Suprapubic skin (tissue), 4 donors: Measurements from ENCODE around the gene LSM6. TPM values are rescaled to one million over a fixed set of nuclear protein-coding genes. Genes with fewer than 3 reads are reported as not detected.

ENCODE experiments used
- DNase-seq, 2 donors: peaks; one replicate each; pipeline ENCODE4 v3.0.0-alpha.2; 2019; ENCODE audit warnings: low spot score in 2 of 2
- H3K27ac ChIP-seq: fragments of 200-600 bp; sonication (generic); one replicate; pipeline ENCODE4 v1.5.1; 2019
- H3K27me3 ChIP-seq: fragments of 200-600 bp; sonication (generic); one replicate; pipeline ENCODE4 v1.5.1; 2019
- H3K36me3 ChIP-seq: fragments of 200-600 bp; sonication (generic); one replicate; pipeline ENCODE4 v1.5.1; 2019
- H3K4me1 ChIP-seq: fragments of 200-600 bp; sonication (generic); one replicate; pipeline ENCODE4 v1.5.1; 2019
- H3K4me3 ChIP-seq: fragments of 200-600 bp; sonication (generic); one replicate; pipeline ENCODE4 v1.5.1; 2019; ENCODE audit warnings: mild to moderate bottlenecking
- H3K9me3 ChIP-seq: fragments of 200-600 bp; sonication (generic); one replicate; pipeline ENCODE4 v1.5.1; 2019
- CTCF ChIP-seq, 2 donors: fragments of 200-600 bp in 1 of 2; fragments of 450-650 bp in 1 of 2; sonication (generic) in 1 of 2; IDR thresholded peaks; one replicate each; pipeline ENCODE4 v1.5.1; 2016 to 2019; ENCODE audit warnings: antibody characterized with exemption in 2 of 2, mild to moderate bottlenecking in 1 of 2, moderate library complexity in 1 of 2
- EP300 ChIP-seq: sonication (generic); formaldehyde crosslinking; IDR thresholded peaks from one replicate; pipeline ENCODE4 v1.6.1; 2017; ENCODE audit warnings: antibody characterized with exemption
- POLR2A ChIP-seq, 2 donors: fragments of 450-650 bp; IDR thresholded peaks; one replicate each; pipeline ENCODE4 v1.6.1; 2017; ENCODE audit warnings: antibody characterized with exemption in 2 of 2, mild to moderate bottlenecking in 2 of 2, moderate library complexity in 2 of 2
- POLR2AphosphoS5 ChIP-seq, 3 donors: sonication (generic); formaldehyde crosslinking; IDR thresholded peaks; one replicate each; pipeline ENCODE4 v1.6.1; 2017; ENCODE audit warnings: antibody characterized with exemption in 3 of 3
- WGBS: methylation state at CpG from one replicate; pipeline ENCODE4 v1.1.5; 2018; 5-methylcytosine and 5-hydroxymethylcytosine counted together
- total RNA-seq, 4 donors: library from RNA; depleted of rRNA; stranded (reverse); fragments of >200 nt; gene quantifications; one replicate each; pipeline ENCODE4 v1.1.0, GENCODE V29; 2016

Gene LSM6
- total RNA-seq, 4 donors from 2014 or later = 14.7 to 30.2 (median 25.2) TPM

GRCh38 chr4:146143888-146144287 is 31.6 kb upstream of the LSM6 start:
- Histone ChIP-seq H3K27me3 (no peaks in the 10 kb centered on the region), H3K9me3 (no peaks in the 10 kb centered on the region), H3K4me3 (no peak overlapping the region), H3K4me1 (no peaks in the 10 kb centered on the region), H3K27ac (no peak overlapping the region), H3K36me3 (no peaks in the 10 kb centered on the region)
- DNase-seq = no peak
- WGBS = 91% methylated on average over 3 of the region's 3 CpGs
- TF ChIP-seq POLR2A (IDR thresholded peaks at IDR 0.05) (no peak), EP300 (no peak), POLR2AphosphoS5 (IDR thresholded peaks at IDR 0.05) (no peak), CTCF (IDR thresholded peaks at IDR 0.05) (no peak)

GRCh38 chr4:146146918-146147317 is 28.6 kb upstream of the LSM6 start:
- no peak overlapping the region for H3K4me3 ChIP-seq
- no peaks in the 10 kb centered on the region for H3K36me3 ChIP-seq
- no peak for DNase-seq
- H3K27ac ChIP-seq = no peak overlapping the region
- H3K4me1 ChIP-seq = no peaks in the 10 kb centered on the region
- TF ChIP-seq EP300 = no peak
- no peak for TF ChIP-seq POLR2A (IDR thresholded peaks at IDR 0.05)
- no peak for TF ChIP-seq POLR2AphosphoS5 (IDR thresholded peaks at IDR 0.05)
- no peak for TF ChIP-seq CTCF (IDR thresholded peaks at IDR 0.05)
- H3K9me3 ChIP-seq = no peaks in the 10 kb centered on the region
- no peaks in the 10 kb centered on the region for H3K27me3 ChIP-seq
- WGBS = 88% methylated on average over 3 of the region's 3 CpGs

- TF ChIP-seq POLR2AphosphoS5 (IDR thresholded peaks at IDR 0.05) (no peak), POLR2A (IDR thresholded peaks at IDR 0.05) (no peak), CTCF (IDR thresholded peaks at IDR 0.05) (no peak), EP300 (no peak)
- no peaks in the 10 kb centered on the region for H3K36me3 ChIP-seq
- no peaks in the 10 kb centered on the region for H3K27me3 ChIP-seq
- no peak overlapping the region for H3K4me3 ChIP-seq
- DNase-seq = no peak
- no peaks in the 10 kb centered on the region for H3K9me3 ChIP-seq
- no peak overlapping the region for H3K27ac ChIP-seq
- no peaks in the 10 kb centered on the region for H3K4me1 ChIP-seq
- WGBS = 97% methylated on average over 4 of the region's 4 CpGs
Measured at GRCh38 chr4:146148021-146148420, 27.5 kb upstream of the LSM6 start.

GRCh38 chr4:146154057-146154456 is 21.5 kb upstream of the LSM6 start:
- 47% methylated on average over 2 of the region's 2 CpGs for WGBS
- Histone ChIP-seq H3K4me1 (peaks cover 3% of the 10 kb centered on the region), H3K36me3 (no peaks in the 10 kb centered on the region), H3K27ac (no peak overlapping the region), H3K27me3 (no peaks in the 10 kb centered on the region), H3K4me3 (no peak overlapping the region), H3K9me3 (peaks cover 9% of the 10 kb centered on the region)
- no peak for TF ChIP-seq POLR2AphosphoS5 (IDR thresholded peaks at IDR 0.05)
- TF ChIP-seq EP300 = no peak
- no peak for TF ChIP-seq POLR2A (IDR thresholded peaks at IDR 0.05)
- TF ChIP-seq CTCF (IDR thresholded peaks at IDR 0.05) = no peak
- DNase-seq = no peak

- no peaks in the 10 kb centered on the region for H3K27me3 ChIP-seq
- peaks cover 9% of the 10 kb centered on the region for H3K9me3 ChIP-seq
- 65% methylated on average over 3 of the region's 3 CpGs for WGBS
- TF ChIP-seq CTCF (IDR thresholded peaks at IDR 0.05) (no peak), EP300 (no peak), POLR2AphosphoS5 (IDR thresholded peaks at IDR 0.05) (no peak), POLR2A (IDR thresholded peaks at IDR 0.05) (no peak)
- no peak for DNase-seq
- H3K4me3 ChIP-seq = no peak overlapping the region
- no peaks in the 10 kb centered on the region for H3K36me3 ChIP-seq
- peaks cover 3% of the 10 kb centered on the region for H3K4me1 ChIP-seq
- no peak overlapping the region for H3K27ac ChIP-seq
Measured at GRCh38 chr4:146155152-146155724, 20.3 kb upstream of the LSM6 start.
